A673 (cell line): ENCODE measurements around the gene SLC38A4. TPM values are rescaled to one million over a fixed set of nuclear protein-coding genes. Genes with fewer than 3 reads are reported as not detected.

Source experiments
- BruUV-seq: library from RNA; stranded (reverse); fragments of 400-500 nt; replicated peaks from 2 replicates; lab custom pipeline; 2021; lab: Mats Ljungman, UMichigan
- CTCF ChIA-PET: fragments of 300-600 bp; sonication (Branson Sonifier 250); formaldehyde crosslinking; loops from one replicate; lab custom pipeline; 2022; ENCODE audit warnings: antibody characterized with exemption; lab: Charles Lee
- POLR2A ChIA-PET: fragments of 300-600 bp; sonication (Branson Sonifier 250); formaldehyde crosslinking; loops from one replicate; lab custom pipeline; 2022; ENCODE audit warnings: antibody characterized with exemption; ENCODE audit not compliant: low non-redundant PET; lab: Charles Lee
- DNase-seq: peaks from one replicate; pipeline ENCODE4 v3.0.0-alpha.2; 2015; ENCODE audit warnings: low spot score
- H3K27ac ChIP-seq: fragments of 200-600 bp; sonication (generic); 2 replicates; pipeline ENCODE4 v1.5.1; 2016; ENCODE audit warnings: mixed run types, low read depth, mild to moderate bottlenecking, mixed read lengths, antibody characterized with exemption, low read length; ENCODE audit not compliant: poor library complexity, severe bottlenecking
- H3K27me3 ChIP-seq: fragments of 200-600 bp; sonication (generic); replicated peaks from 2 replicates; pipeline ENCODE4 v1.6.1; 2017; ENCODE audit warnings: mixed run types, low read depth, mild to moderate bottlenecking, mixed read lengths, antibody characterized with exemption, low read length; ENCODE audit not compliant: insufficient read depth, poor library complexity
- H3K36me3 ChIP-seq: fragments of 200-600 bp; sonication (generic); 2 replicates; pipeline ENCODE4 v1.6.1; 2016; ENCODE audit warnings: mixed run types, mild to moderate bottlenecking, mixed read lengths, antibody characterized with exemption, low read length; ENCODE audit not compliant: insufficient read depth, poor library complexity, severe bottlenecking
- H3K4me1 ChIP-seq: fragments of 200-600 bp; sonication (generic); 2 replicates; pipeline ENCODE4 v1.6.1; 2017; ENCODE audit warnings: mixed run types, mild to moderate bottlenecking, mixed read lengths, antibody characterized with exemption, low read length; ENCODE audit not compliant: insufficient read depth, poor library complexity, severe bottlenecking
- H3K4me3 ChIP-seq: fragments of 200-600 bp; sonication (generic); 2 replicates; pipeline ENCODE4 v1.5.1; 2016; ENCODE audit warnings: low read depth, mixed run types, mild to moderate bottlenecking, mixed read lengths, low read length; ENCODE audit not compliant: poor library complexity, severe bottlenecking
- H3K9me3 ChIP-seq: fragments of 200-600 bp; sonication (generic); 2 replicates; pipeline ENCODE4 v1.6.1; 2016; ENCODE audit warnings: mixed run types, low read depth, mild to moderate bottlenecking, mixed read lengths, antibody characterized with exemption, low read length; ENCODE audit not compliant: poor library complexity, severe bottlenecking
- EZH2 ChIP-seq: fragments of 200-600 bp; sonication (generic); IDR thresholded peaks from 2 replicates; pipeline ENCODE4 v1.6.1; 2017; ENCODE audit warnings: borderline replicate concordance, low read depth, mild to moderate bottlenecking, mixed read lengths, antibody characterized with exemption, low read length; ENCODE audit not compliant: poor library complexity, severe bottlenecking
- intact Hi-C: fragments of 100-400 bp; cut with micrococcal nuclease; formaldehyde crosslinking; loops from one replicate; pipeline ENCODE4 v1.10.0; 2022; ENCODE audit not compliant: unreplicated experiment
- total RNA-seq: library from RNA; stranded (reverse); gene quantifications from 2 replicates; pipeline ENCODE4 v1.2.3, GENCODE V29; 2021
- TF ChIP-seq, protein P1 (sequence below): fragments of 300-800, 200-600 bp; sonication (generic); conservative IDR thresholded peaks from 2 replicates; pipeline ENCODE4 v1.5.1; 2017; ENCODE audit warnings: low read depth, mild to moderate bottlenecking, antibody characterized with exemption, low read length, moderate library complexity, mixed read lengths

The SLC38A4 gene
- total RNA-seq, 1 experiment from 2014 or later = 0.58 TPM

DNA sequence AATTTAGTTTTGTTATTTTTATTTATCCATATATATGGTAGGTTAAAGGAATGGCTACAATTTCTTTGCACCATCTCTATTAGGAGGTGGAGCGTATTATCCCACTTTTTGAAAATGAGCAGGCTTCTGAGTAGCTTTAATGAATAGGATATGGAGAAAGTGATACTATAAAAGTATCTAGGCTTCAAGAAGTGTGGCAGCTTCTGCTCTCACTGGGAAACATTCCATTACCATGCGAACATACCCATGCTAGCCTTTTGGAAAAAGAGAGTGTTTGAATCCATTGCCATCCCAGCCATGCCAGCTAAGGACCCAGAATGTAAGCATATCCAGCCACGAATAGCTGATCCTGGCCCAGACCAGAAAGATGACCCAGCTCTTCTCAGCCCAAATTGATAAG is 107.3 kb downstream of the SLC38A4 start:
- Histone ChIP-seq H3K27ac (no peak overlapping the region), H3K4me1 (no peaks in the 10 kb centered on the region), H3K36me3 (no peaks in the 10 kb centered on the region), H3K4me3 (no peak overlapping the region), H3K9me3 (no peaks in the 10 kb centered on the region), H3K27me3 (no peaks in the 10 kb centered on the region)
- CTCF ChIA-PET = no interaction called here
- intact Hi-C loops = no loop called here
- no peak for TF ChIP-seq EZH2
- TF ChIP-seq, protein P1, sequence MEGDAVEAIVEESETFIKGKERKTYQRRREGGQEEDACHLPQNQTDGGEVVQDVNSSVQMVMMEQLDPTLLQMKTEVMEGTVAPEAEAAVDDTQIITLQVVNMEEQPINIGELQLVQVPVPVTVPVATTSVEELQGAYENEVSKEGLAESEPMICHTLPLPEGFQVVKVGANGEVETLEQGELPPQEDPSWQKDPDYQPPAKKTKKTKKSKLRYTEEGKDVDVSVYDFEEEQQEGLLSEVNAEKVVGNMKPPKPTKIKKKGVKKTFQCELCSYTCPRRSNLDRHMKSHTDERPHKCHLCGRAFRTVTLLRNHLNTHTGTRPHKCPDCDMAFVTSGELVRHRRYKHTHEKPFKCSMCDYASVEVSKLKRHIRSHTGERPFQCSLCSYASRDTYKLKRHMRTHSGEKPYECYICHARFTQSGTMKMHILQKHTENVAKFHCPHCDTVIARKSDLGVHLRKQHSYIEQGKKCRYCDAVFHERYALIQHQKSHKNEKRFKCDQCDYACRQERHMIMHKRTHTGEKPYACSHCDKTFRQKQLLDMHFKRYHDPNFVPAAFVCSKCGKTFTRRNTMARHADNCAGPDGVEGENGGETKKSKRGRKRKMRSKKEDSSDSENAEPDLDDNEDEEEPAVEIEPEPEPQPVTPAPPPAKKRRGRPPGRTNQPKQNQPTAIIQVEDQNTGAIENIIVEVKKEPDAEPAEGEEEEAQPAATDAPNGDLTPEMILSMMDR = no peak
- BruUV-seq = no TSS peak
- DNase-seq = no peak
- POLR2A ChIA-PET = no interaction called here

GRCh38 chr12:46717868-46718267 is 107.9 kb downstream of the SLC38A4 start:
- BruUV-seq = no TSS peak
- Histone ChIP-seq H3K27me3 (no peaks in the 10 kb centered on the region), H3K27ac (no peak overlapping the region), H3K9me3 (no peaks in the 10 kb centered on the region), H3K4me3 (no peak overlapping the region), H3K4me1 (no peaks in the 10 kb centered on the region), H3K36me3 (no peaks in the 10 kb centered on the region)
- POLR2A ChIA-PET = no interaction called here
- TF ChIP-seq, protein P1 = no peak
- TF ChIP-seq EZH2 = no peak
- DNase-seq = no peak
- CTCF ChIA-PET = no interaction called here
- intact Hi-C loops = no loop called here

- CTCF ChIA-PET = no interaction called here
- intact Hi-C loops = no loop called here
- BruUV-seq = no TSS peak
Measured at GRCh38 chr12:46717159-46717558, 108.6 kb downstream of the SLC38A4 start.

More at GRCh38 chr12:46717159-46717558, 108.6 kb downstream of the SLC38A4 start:
- H3K9me3 ChIP-seq = no peaks in the 10 kb centered on the region
- DNase-seq = no peak
- H3K27ac ChIP-seq = no peak overlapping the region
- POLR2A ChIA-PET = no interaction called here
- H3K4me3 ChIP-seq = no peak overlapping the region
- no peaks in the 10 kb centered on the region for H3K4me1 ChIP-seq
- H3K27me3 ChIP-seq = no peaks in the 10 kb centered on the region
- no peaks in the 10 kb centered on the region for H3K36me3 ChIP-seq
- TF ChIP-seq, protein P1 = no peak
- no peak for TF ChIP-seq EZH2
